Neural progenitor cell (in vitro differentiated cells): ENCODE measurements around the gene RPS6KA5. TPM values are rescaled to one million over a fixed set of nuclear protein-coding genes. Genes with fewer than 3 reads are reported as not detected.

ENCODE experiments used
- DNase-seq: peaks from one replicate; pipeline ENCODE4 v3.0.0-alpha.2; 2016; ENCODE audit warnings: low spot score
- H2AFZ ChIP-seq: fragments of 200-600 bp; sonication (generic); replicated peaks from 2 replicates; pipeline ENCODE4 v1.6.1; 2016; ENCODE audit warnings: antibody characterized with exemption
- H3F3A ChIP-seq: fragments of 200-600 bp; sonication (generic); 2 replicates; pipeline ENCODE4 v1.6.1; 2016; ENCODE audit warnings: antibody characterized with exemption, low read depth
- H3K27ac ChIP-seq: fragments of 200-600 bp; sonication (generic); 2 replicates; pipeline ENCODE4 v1.5.1; 2016; ENCODE audit warnings: mild to moderate bottlenecking
- H3K27me3 ChIP-seq: fragments of 200-600 bp; sonication (generic); 2 replicates; pipeline ENCODE4 v1.6.1; 2016; ENCODE audit warnings: mild to moderate bottlenecking, moderate library complexity
- H3K36me3 ChIP-seq: fragments of 200-600 bp; sonication (generic); 2 replicates; pipeline ENCODE4 v1.5.1; 2016
- H3K4me1 ChIP-seq: fragments of 200-600 bp; sonication (generic); 2 replicates; pipeline ENCODE4 v1.6.1; 2016; ENCODE audit warnings: mixed run types
- H3K4me2 ChIP-seq: fragments of 200-600 bp; sonication (generic); 2 replicates; pipeline ENCODE4 v1.6.1; 2016
- H3K4me3 ChIP-seq: fragments of 200-600 bp; sonication (generic); 2 replicates; pipeline ENCODE4 v1.5.1; 2016
- H3K79me2 ChIP-seq: fragments of 200-600 bp; sonication (generic); 2 replicates; pipeline ENCODE4 v1.6.1; 2016; ENCODE audit warnings: low read depth
- H3K9ac ChIP-seq: fragments of 200-600 bp; sonication (generic); 2 replicates; pipeline ENCODE4 v1.6.1; 2016
- H3K9me3 ChIP-seq: fragments of 200-600 bp; sonication (generic); 2 replicates; pipeline ENCODE4 v1.5.1; 2016; ENCODE audit warnings: low read depth
- H4K20me1 ChIP-seq: fragments of 200-600 bp; sonication (generic); 2 replicates; pipeline ENCODE4 v1.6.1; 2016; ENCODE audit warnings: low read depth
- H3K27ac Mint-ChIP-seq: 3 replicates; pipeline ENCODE4 v1.8.0; 2021; ENCODE audit warnings: mixed read lengths
- H3K27me3 Mint-ChIP-seq: 2 replicates; pipeline ENCODE4 v1.8.0; 2022; ENCODE audit warnings: low read depth, mild to moderate bottlenecking, inconsistent platforms, moderate library complexity, mixed read lengths; ENCODE audit not compliant: insufficient read depth
- H3K36me3 Mint-ChIP-seq: 3 replicates; pipeline ENCODE4 v1.8.0; 2021; ENCODE audit warnings: mixed read lengths
- H3K4me1 Mint-ChIP-seq: 3 replicates; pipeline ENCODE4 v1.8.0; 2021; ENCODE audit warnings: mixed read lengths
- H3K4me3 Mint-ChIP-seq: 3 replicates; pipeline ENCODE4 v1.8.0; 2021; ENCODE audit warnings: mild to moderate bottlenecking, moderate library complexity, mixed read lengths
- H3K9me3 Mint-ChIP-seq: 3 replicates; pipeline ENCODE4 v1.8.0; 2020; ENCODE audit warnings: mixed read lengths
- EZH2 ChIP-seq: fragments of 200-600 bp; sonication (generic); IDR thresholded peaks from 2 replicates; pipeline ENCODE4 v1.6.1; 2017; ENCODE audit warnings: antibody characterized with exemption, mild to moderate bottlenecking, moderate library complexity
- EZH2phosphoT487 ChIP-seq: fragments of 200-600 bp; sonication (generic); IDR thresholded peaks from 2 replicates; pipeline ENCODE4 v1.6.1; 2017; ENCODE audit warnings: antibody characterized with exemption
- total RNA-seq: library from RNA; depleted of rRNA; stranded (reverse); fragments of >200 nt; gene quantifications from 2 replicates; pipeline ENCODE4 v1.2.3, GENCODE V29; 2015; ENCODE audit warnings: low replicate concordance
- TF ChIP-seq, protein P1 (sequence below): fragments of 200-600 bp; sonication (generic); IDR thresholded peaks from 2 replicates; pipeline ENCODE4 v1.5.1; 2017; ENCODE audit warnings: antibody characterized with exemption, mild to moderate bottlenecking

Gene RPS6KA5
- total RNA-seq, 1 donor from 2014 or later = 8.3 TPM

- Mint-ChIP-seq H3K36me3 (no peaks in the 10 kb centered on the region), H3K4me3 (no peak overlapping the region), H3K27me3 (no peaks in the 10 kb centered on the region), H3K9me3 (peaks cover 2% of the 10 kb centered on the region), H3K27ac (no peak overlapping the region), H3K4me1 (no peaks in the 10 kb centered on the region)
- Histone ChIP-seq H3K4me2 (no peak overlapping the region), H3K9me3 (no peaks in the 10 kb centered on the region), H3K4me1 (no peaks in the 10 kb centered on the region), H3K79me2 (no peaks in the 10 kb centered on the region), H3K4me3 (no peak overlapping the region), H3K27me3 (no peaks in the 10 kb centered on the region), H3K36me3 (no peaks in the 10 kb centered on the region), H3K9ac (no peak overlapping the region), H2AFZ (no peak overlapping the region), H3F3A (no peaks in the 10 kb centered on the region), H4K20me1 (no peaks in the 10 kb centered on the region), H3K27ac (no peak overlapping the region)
- no peak for DNase-seq
- TF ChIP-seq EZH2 (no peak), EZH2phosphoT487 (no peak)
- TF ChIP-seq, protein P1, sequence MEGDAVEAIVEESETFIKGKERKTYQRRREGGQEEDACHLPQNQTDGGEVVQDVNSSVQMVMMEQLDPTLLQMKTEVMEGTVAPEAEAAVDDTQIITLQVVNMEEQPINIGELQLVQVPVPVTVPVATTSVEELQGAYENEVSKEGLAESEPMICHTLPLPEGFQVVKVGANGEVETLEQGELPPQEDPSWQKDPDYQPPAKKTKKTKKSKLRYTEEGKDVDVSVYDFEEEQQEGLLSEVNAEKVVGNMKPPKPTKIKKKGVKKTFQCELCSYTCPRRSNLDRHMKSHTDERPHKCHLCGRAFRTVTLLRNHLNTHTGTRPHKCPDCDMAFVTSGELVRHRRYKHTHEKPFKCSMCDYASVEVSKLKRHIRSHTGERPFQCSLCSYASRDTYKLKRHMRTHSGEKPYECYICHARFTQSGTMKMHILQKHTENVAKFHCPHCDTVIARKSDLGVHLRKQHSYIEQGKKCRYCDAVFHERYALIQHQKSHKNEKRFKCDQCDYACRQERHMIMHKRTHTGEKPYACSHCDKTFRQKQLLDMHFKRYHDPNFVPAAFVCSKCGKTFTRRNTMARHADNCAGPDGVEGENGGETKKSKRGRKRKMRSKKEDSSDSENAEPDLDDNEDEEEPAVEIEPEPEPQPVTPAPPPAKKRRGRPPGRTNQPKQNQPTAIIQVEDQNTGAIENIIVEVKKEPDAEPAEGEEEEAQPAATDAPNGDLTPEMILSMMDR = no peak
These were observed 97.1 kb downstream of the RPS6KA5 start for GRCh38 chr14:90963343-90963742.

- Histone ChIP-seq H3K79me2 (no peaks in the 10 kb centered on the region), H3K36me3 (no peaks in the 10 kb centered on the region), H4K20me1 (no peaks in the 10 kb centered on the region), H3K4me1 (no peaks in the 10 kb centered on the region), H3K4me2 (no peak overlapping the region), H3F3A (no peaks in the 10 kb centered on the region), H3K27me3 (no peaks in the 10 kb centered on the region), H3K9me3 (no peaks in the 10 kb centered on the region), H3K4me3 (no peak overlapping the region), H3K9ac (no peak overlapping the region), H3K27ac (no peak overlapping the region), H2AFZ (no peak overlapping the region)
- Mint-ChIP-seq H3K9me3 (peaks cover 3% of the 10 kb centered on the region), H3K36me3 (no peaks in the 10 kb centered on the region), H3K27ac (no peak overlapping the region), H3K4me3 (no peak overlapping the region), H3K4me1 (no peaks in the 10 kb centered on the region), H3K27me3 (no peaks in the 10 kb centered on the region)
- DNase-seq = no peak
- no peak for TF ChIP-seq EZH2phosphoT487
- TF ChIP-seq, protein P1 = no peak
- TF ChIP-seq EZH2 = no peak
These were observed 97.8 kb downstream of the RPS6KA5 start for GRCh38 chr14:90962505-90963109.

GRCh38 chr14:90960818-90961217, 99.6 kb downstream of the RPS6KA5 start:
- H3K4me1 ChIP-seq = no peaks in the 10 kb centered on the region
- no peaks in the 10 kb centered on the region for H3K36me3 Mint-ChIP-seq
- H3K79me2 ChIP-seq = no peaks in the 10 kb centered on the region
- TF ChIP-seq, protein P1 = no peak
- TF ChIP-seq EZH2phosphoT487 (no peak), EZH2 (no peak)
- DNase-seq = no peak
- H3F3A ChIP-seq = no peaks in the 10 kb centered on the region
- no peaks in the 10 kb centered on the region for H3K27me3 Mint-ChIP-seq
- no peaks in the 10 kb centered on the region for H3K9me3 ChIP-seq
- H4K20me1 ChIP-seq = no peaks in the 10 kb centered on the region
- H3K27ac ChIP-seq = no peak overlapping the region
- H3K36me3 ChIP-seq = no peaks in the 10 kb centered on the region
- H2AFZ ChIP-seq = no peak overlapping the region
- H3K9me3 Mint-ChIP-seq = peaks cover 7% of the 10 kb centered on the region
- H3K4me3 ChIP-seq = no peak overlapping the region
- H3K4me2 ChIP-seq = no peak overlapping the region
- no peak overlapping the region for H3K4me3 Mint-ChIP-seq
- H3K4me1 Mint-ChIP-seq = no peaks in the 10 kb centered on the region
- H3K9ac ChIP-seq = no peak overlapping the region
- no peaks in the 10 kb centered on the region for H3K27me3 ChIP-seq
- no peak overlapping the region for H3K27ac Mint-ChIP-seq
